ENCODE measurements around the gene INPP5J. TPM values are rescaled to one million over a fixed set of nuclear protein-coding genes. Genes with fewer than 3 reads are reported as not detected.

Gene INPP5J
- total and polyA plus RNA-seq, 10 of the 15 experiments (the other 5 are each of a cell fraction or from before 2014, with no cell fraction given) = 0.18 to 2.8 (median 1.5) TPM; not detected in 1

- ChIA-PET RAD21 (ENCODE audit: unreplicated experiment) (no interaction called here), CTCF (interaction anchor here (1.1 to 1.4 kb wide), 3 partner anchors 9 to 185 kb away, joined by 3 to 5 read pairs (median 3); partner anchors contain the start of gene RNF185), POLR2A (no interaction called here), SMC1A (ENCODE audit: uncharacterized antibody, unreplicated experiment) (no interaction called here)
- Histone ChIP-seq H2AFZ (ENCODE audit: control insufficient read depth, low read depth, low read length) (no peak overlapping the region), H3K27me3 (replicated peaks in 1 of 2; ENCODE audit: control insufficient read depth in 2 of 2, insufficient read depth in 2 of 2, low read length in 1 of 2) (no peaks in the 10 kb centered on the region), H3K36me3 (ENCODE audit: control insufficient read depth in 2 of 2, insufficient read depth in 2 of 2, low read length in 1 of 2) (no peaks in the 10 kb centered on the region), H3K27ac (ENCODE audit: control insufficient read depth, insufficient read depth) (no peak overlapping the region), H3K4me1 (ENCODE audit: control insufficient read depth, insufficient read depth, low read length) (no peaks in the 10 kb centered on the region), H4K20me1 (ENCODE audit: control insufficient read depth, insufficient read depth) (no peaks in the 10 kb centered on the region), H3K9me3 (replicated peaks; ENCODE audit: control insufficient read depth, insufficient read depth, low read length) (no peaks in the 10 kb centered on the region), H3K4me3 (no peak overlapping the region), H3K9ac (ENCODE audit: control insufficient read depth, insufficient read depth, low read length) (no peak overlapping the region), H3K4me2 (ENCODE audit: control insufficient read depth, insufficient read depth) (no peak overlapping the region), H3K79me2 (ENCODE audit: control insufficient read depth, insufficient read depth, low read length) (no peaks in the 10 kb centered on the region)
- no peak for DNase-seq (ENCODE audit: low read depth, low spot score)
- no TSS peak for BruUV-seq (replicated peaks)
- 27% methylated on average over 14 of the region's 14 CpGs for WGBS (ENCODE audit: insufficient coverage, insufficient replicate concordance, low lambda C conversion rate, missing lambda C conversion rate)
- ATAC-seq = no peak
- FAIRE-seq = no peak
- intact Hi-C loops (cut with micrococcal nuclease; ENCODE audit: unreplicated experiment) (no loop called here), in situ Hi-C loops (cut with MboI) (no loop called here)
- TF ChIP-seq RAD21 (IDR thresholded peaks at IDR 0.05; ENCODE audit: insufficient read depth, low read depth, low read length) (no peak), NR2F1 (conservative IDR thresholded peaks at IDR 0.05) (no peak), ATF3 (IDR thresholded peaks at IDR 0.05; ENCODE audit: borderline replicate concordance, extremely low read depth, low read depth, low read length) (no peak), ZNF622 (IDR thresholded peaks at IDR 0.05) (no peak), POU2F2 (IDR thresholded peaks at IDR 0.05; ENCODE audit: borderline replicate concordance, low read depth, low read length) (no peak), KLF5 (IDR thresholded peaks at IDR 0.05; ENCODE audit: partially characterized antibody) (no peak), EZH2 (IDR thresholded peaks at IDR 0.05; ENCODE audit: borderline replicate concordance, control insufficient read depth, low read depth, low read length) (no peak), LARP7 (IDR thresholded peaks at IDR 0.05) (no peak), CREB1 (IDR thresholded peaks at IDR 0.05; ENCODE audit: low read depth) (no peak), CEBPZ (IDR thresholded peaks at IDR 0.05; ENCODE audit: low read depth, low read length) (no peak)
Measured at GRCh38 chr22:31124811-31125465, 2.2 kb downstream of the INPP5J start.

All from GM12878 (cell line).